GM12878 (cell line): ENCODE results near the gene POU2F3. TPM values are rescaled to one million over a fixed set of nuclear protein-coding genes. Genes with fewer than 3 reads are reported as not detected.
A peak's percentile ranks its signal among the peaks of the same experiment; 100 is the strongest.

Experiments
- ATAC-seq: fragments of 200-7000 bp; cut with Tn5 transposase; 3 replicates; pipeline ENCODE4 v1.9.1; 2020; ENCODE audit warnings: mild to moderate bottlenecking, moderate library complexity
- BruUV-seq: library from RNA; stranded (reverse); fragments of 400-500 nt; replicated peaks from 2 replicates; lab custom pipeline; 2021; lab: Mats Ljungman, UMichigan
- CTCF ChIA-PET: fragments of 300-600 bp; sonication (Branson Sonifier 250); formaldehyde crosslinking; extraction: SDS; loops from one replicate; lab custom pipeline; 2021; ENCODE audit warnings: inconsistent platforms; lab: Yijun Ruan, JAX
- POLR2A ChIA-PET: fragments of 350-600 bp; formaldehyde crosslinking; extraction: SDS; loops from one replicate; lab custom pipeline; 2021; ENCODE audit warnings: inconsistent platforms; lab: Charles Lee
- RAD21 ChIA-PET: fragments of 300-600 bp; sonication (Branson Sonifier 250); formaldehyde crosslinking; loops from one replicate; lab custom pipeline; 2023; ENCODE audit warnings: antibody characterized with exemption; ENCODE audit not compliant: unreplicated experiment; lab: Charles Lee
- SMC1A ChIA-PET: fragments of 300-600 bp; sonication (Branson Sonifier 250); formaldehyde crosslinking; loops from one replicate; lab custom pipeline; 2023; ENCODE audit not compliant: unreplicated experiment, uncharacterized antibody; lab: Charles Lee
- DNase-seq: peaks from one replicate; pipeline ENCODE4 v3.0.0-alpha.2; 2011; ENCODE audit warnings: low read depth, low spot score
- FAIRE-seq: peaks from 3 replicates; lab custom pipeline; 2011; peaks lifted over from hg19 to GRCh38; lab: Jason Lieb, UNC
- H2AFZ ChIP-seq: 2 replicates; pipeline ENCODE4 v1.6.0; 2011; ENCODE audit warnings: low read depth, low read length, control low read depth; ENCODE audit not compliant: control insufficient read depth
- H3K27ac ChIP-seq: 2 replicates; pipeline ENCODE4 v1.5.1; 2011; ENCODE audit warnings: control low read depth; ENCODE audit not compliant: control insufficient read depth, insufficient read depth
- H3K27me3 ChIP-seq, 2 experiments: replicated peaks in 1 of 2; 2 replicates each; pipeline versions ENCODE4 v1.6.0 to v1.6.1; 2011; ENCODE audit warnings: low read length in 1 of 2; ENCODE audit not compliant: control insufficient read depth in 2 of 2, insufficient read depth in 2 of 2
- H3K36me3 ChIP-seq, 2 experiments: 2 replicates each; pipeline ENCODE4 v1.5.1; 2011; ENCODE audit warnings: low read length in 1 of 2; ENCODE audit not compliant: control insufficient read depth in 2 of 2, insufficient read depth in 2 of 2
- H3K4me1 ChIP-seq: 2 replicates; pipeline ENCODE4 v1.6.1; 2011; ENCODE audit warnings: mild to moderate bottlenecking, low read length, moderate library complexity, mixed read lengths; ENCODE audit not compliant: control insufficient read depth, insufficient read depth
- H3K4me2 ChIP-seq: 2 replicates; pipeline ENCODE4 v1.6.0; 2011; ENCODE audit warnings: control low read depth; ENCODE audit not compliant: control insufficient read depth, insufficient read depth
- H3K4me3 ChIP-seq: fragments of 200-600 bp; sonication (generic); 2 replicates; pipeline ENCODE4 v1.5.1; 2016
- H3K79me2 ChIP-seq: 2 replicates; pipeline ENCODE4 v1.6.0; 2011; ENCODE audit warnings: low read length; ENCODE audit not compliant: control insufficient read depth, insufficient read depth
- H3K9ac ChIP-seq: 2 replicates; pipeline ENCODE4 v1.8.0; 2011; ENCODE audit warnings: low read length, control low read depth, mixed read lengths; ENCODE audit not compliant: control insufficient read depth, insufficient read depth
- H3K9me3 ChIP-seq: replicated peaks from 3 replicates; pipeline ENCODE4 v1.5.1; 2011; ENCODE audit warnings: mild to moderate bottlenecking, low read length; ENCODE audit not compliant: control insufficient read depth, insufficient read depth
- H4K20me1 ChIP-seq: 2 replicates; pipeline ENCODE4 v1.6.0; 2011; ENCODE audit not compliant: control insufficient read depth, insufficient read depth
- IKZF2 ChIP-seq, 2 experiments: fragments of 450-650 bp; IDR thresholded peaks; 2 replicates each; pipeline ENCODE4 v1.6.1; 2017; ENCODE audit warnings: mild to moderate bottlenecking in 2 of 2, moderate library complexity in 2 of 2
- WGBS: methylation state at CpG from one replicate; pipeline ENCODE4 v1.1.6; 2016; ENCODE audit warnings: low lambda C conversion rate; ENCODE audit not compliant: insufficient replicate concordance, insufficient coverage; ENCODE audit errors: missing lambda C conversion rate; 5-methylcytosine and 5-hydroxymethylcytosine counted together
- in situ Hi-C: fragments of 300-500 bp; cut with MboI; formaldehyde crosslinking; loops from 9 replicates; pipeline ENCODE4 v1.14.3; 2018; ENCODE audit warnings: mixed read lengths
- intact Hi-C: fragments of 100-400 bp; cut with micrococcal nuclease; formaldehyde crosslinking; loops from one replicate; pipeline ENCODE4 v1.14.2; 2022; ENCODE audit not compliant: unreplicated experiment
- polyA plus RNA-seq, 11 experiments: library from polyadenylated mRNA; depleted of rRNA in 4 of 11; unstranded in 6 of 11; stranded (reverse) in 5 of 11; fragments of >200 nt; fragmentation: Nextera tagmentation in 4 of 11; fragmentation: Illumina TruSeq in 1 of 11; extraction: Ambion mirVana in 4 of 11; extraction: Trizol in 1 of 11; gene quantifications; 1 replicate in 1 of 11; 2 replicates in 10 of 11; pipeline versions ENCODE4 v1.2.1 to v1.2.3, GENCODE V29; 2011 to 2016; ENCODE audit warnings: inconsistent platforms in 2 of 11, missing spikeins in 2 of 11, low read depth in 1 of 11
- total RNA-seq, 4 experiments: library from RNA; depleted of rRNA in 3 of 4; stranded (reverse); fragments of >200 nt in 3 of 4; fragmentation: Illumina TruSeq in 1 of 4; extraction: Trizol in 1 of 4; gene quantifications; 2 replicates each; pipeline versions ENCODE4 v1.2.1 to v1.2.3, GENCODE V29; 2013 to 2021
- TF ChIP-seq, protein P1 (sequence below), 3 experiments: IDR thresholded peaks in 2 of 3; conservative IDR thresholded peaks in 1 of 3; 2 replicates each; pipeline ENCODE4 v1.5.1; 2011; ENCODE audit warnings: low read depth in 3 of 3, low read length in 3 of 3, mild to moderate bottlenecking in 3 of 3, control low read depth in 2 of 3, moderate library complexity in 2 of 3, inconsistent platforms in 1 of 3, mixed read lengths in 1 of 3; ENCODE audit not compliant: control insufficient read depth in 2 of 3, insufficient read depth in 1 of 3; ENCODE audit errors: extremely low read depth in 1 of 3

POU2F3 gene
- total and polyA plus RNA-seq, 10 of the 15 experiments (the other 5 are each of a cell fraction or from before 2014, with no cell fraction given): 0.09 to 4.4 (median 0.33) TPM

- H3K4me1 ChIP-seq: peaks cover 8% of the 10 kb centered on the region
- H3K9me3 ChIP-seq: no peaks in the 10 kb centered on the region; the same call in 2 of the 3 replicates
- no peaks in the 10 kb centered on the region for H3K79me2 ChIP-seq
- TF ChIP-seq IKZF2 (IDR thresholded peaks at IDR 0.05): no peak
- TF ChIP-seq, protein P1, sequence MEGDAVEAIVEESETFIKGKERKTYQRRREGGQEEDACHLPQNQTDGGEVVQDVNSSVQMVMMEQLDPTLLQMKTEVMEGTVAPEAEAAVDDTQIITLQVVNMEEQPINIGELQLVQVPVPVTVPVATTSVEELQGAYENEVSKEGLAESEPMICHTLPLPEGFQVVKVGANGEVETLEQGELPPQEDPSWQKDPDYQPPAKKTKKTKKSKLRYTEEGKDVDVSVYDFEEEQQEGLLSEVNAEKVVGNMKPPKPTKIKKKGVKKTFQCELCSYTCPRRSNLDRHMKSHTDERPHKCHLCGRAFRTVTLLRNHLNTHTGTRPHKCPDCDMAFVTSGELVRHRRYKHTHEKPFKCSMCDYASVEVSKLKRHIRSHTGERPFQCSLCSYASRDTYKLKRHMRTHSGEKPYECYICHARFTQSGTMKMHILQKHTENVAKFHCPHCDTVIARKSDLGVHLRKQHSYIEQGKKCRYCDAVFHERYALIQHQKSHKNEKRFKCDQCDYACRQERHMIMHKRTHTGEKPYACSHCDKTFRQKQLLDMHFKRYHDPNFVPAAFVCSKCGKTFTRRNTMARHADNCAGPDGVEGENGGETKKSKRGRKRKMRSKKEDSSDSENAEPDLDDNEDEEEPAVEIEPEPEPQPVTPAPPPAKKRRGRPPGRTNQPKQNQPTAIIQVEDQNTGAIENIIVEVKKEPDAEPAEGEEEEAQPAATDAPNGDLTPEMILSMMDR (IDR thresholded peaks at IDR 0.05 in 2 of 3, conservative IDR thresholded peaks at IDR 0.05 in 1 of 3; ENCODE audit: control insufficient read depth in 2 of 3, extremely low read depth in 1 of 3, insufficient read depth in 1 of 3, low read depth in 3 of 3, low read length in 3 of 3): peak; percentile 24 to 41 (median 38); a peak in 5 of 6 replicates
- H3K4me3 ChIP-seq: no peak overlapping the region
- intact Hi-C loops: loop anchor here (1.0 to 10.0 kb wide), 2 partner anchors 57 to 744 kb away; no protein-coding TSS in a partner anchor
- H3K27me3 ChIP-seq: peaks cover 3 to 7% of the 10 kb centered on the region in 2 experiments
- no peaks in the 10 kb centered on the region for H3K36me3 ChIP-seq
- ChIA-PET POLR2A (no interaction called here), SMC1A (interaction anchor here (0.7 to 11.4 kb wide), 7 partner anchors 11 to 71 kb away, joined by 3 to 372 read pairs (median 5); partner anchors contain the start of gene POU2F3), RAD21 (interaction anchor here (0.8 to 13.5 kb wide), 5 partner anchors 14 to 72 kb away, joined by 3 to 348 read pairs (median 3); no protein-coding TSS in a partner anchor), CTCF (interaction anchor here (0.6 to 18.4 kb wide), 12 partner anchors 15 to 73 kb away, joined by 3 to 783 read pairs (median 4); no protein-coding TSS in a partner anchor)
- DNase-seq: no peak
- H3K9ac ChIP-seq: no peak overlapping the region
- no peak overlapping the region for H3K27ac ChIP-seq
- no peak for FAIRE-seq
- 59% methylated on average over 14 of the region's 16 CpGs for whole genome bisulfite sequencing
- no TSS peak for BruUV-seq
- no peak overlapping the region for H2AFZ ChIP-seq
- peak; percentile 69 for ATAC-seq
- in situ Hi-C loops: loop anchor here (5.0 kb wide), 1 partner anchor 57 kb away; no protein-coding TSS in a partner anchor
- H3K4me2 ChIP-seq: no peak overlapping the region
- no peaks in the 10 kb centered on the region for H4K20me1 ChIP-seq
Observed at GRCh38 chr11:120228794-120229384, 11.1 kb upstream of the POU2F3 start.
